Fibroblast of skin of back (primary cell): ENCODE results near the gene RRAS2.
"Not testable (repeated sequence)": the region's sequence is repeated elsewhere in the genome, so short reads cannot be mapped to it uniquely, and the experiment has no call there.

Experiments
- DNase-seq: peaks from one replicate; pipeline ENCODE4 v3.0.0-alpha.2; 2013

The RRAS2 gene

GRCh38 chr11:14371249-14371648, 12.3 kb upstream of the RRAS2 start:
- no peak for DNase-seq

DNA sequence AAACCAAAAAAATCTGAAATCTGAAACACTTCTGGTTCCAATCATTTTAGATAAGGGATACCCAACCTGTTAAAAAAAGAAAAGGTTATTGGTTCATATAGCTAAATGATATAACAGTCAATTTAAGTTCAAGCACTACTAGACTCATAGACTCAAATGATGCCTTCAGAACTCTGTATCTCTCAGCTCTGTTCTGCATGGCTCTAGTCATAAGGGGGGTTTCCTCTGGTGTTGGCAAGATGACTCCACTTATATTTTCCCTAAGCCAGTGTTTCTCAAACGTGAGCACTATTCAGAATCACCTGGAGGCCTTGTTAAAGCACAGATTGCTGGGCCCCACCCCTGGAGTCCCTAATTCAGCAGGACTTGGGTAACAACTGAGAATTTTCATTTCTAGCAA, 11.5 kb upstream of the RRAS2 start:
- DNase-seq: no peak

GRCh38 chr11:14369598-14369997, 10.6 kb upstream of the RRAS2 start:
- DNase-seq: no peak

- DNase-seq: no peak
These were observed 8.0 kb upstream of the RRAS2 start for GRCh38 chr11:14366936-14367335.

DNA sequence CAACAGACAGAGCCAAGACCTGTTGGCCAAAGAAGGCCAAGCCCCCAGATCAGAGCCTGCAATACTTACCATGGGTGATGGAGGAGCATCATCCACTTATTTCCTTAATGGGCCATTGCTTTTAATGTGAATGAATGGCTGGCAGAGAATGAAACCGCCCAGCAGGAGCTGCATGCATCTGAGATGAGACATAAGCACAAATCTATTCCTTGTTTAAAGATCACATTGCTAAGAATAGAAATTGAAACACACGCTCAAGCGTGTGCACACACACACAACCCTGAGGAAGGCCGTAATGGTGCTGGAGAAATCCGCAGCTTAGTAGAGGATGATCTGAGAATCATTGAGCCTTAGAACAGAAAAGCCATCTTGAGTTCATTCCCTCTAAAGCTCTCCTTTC, 5.3 kb upstream of the RRAS2 start:
- peak; percentile 60 for DNase-seq

DNA sequence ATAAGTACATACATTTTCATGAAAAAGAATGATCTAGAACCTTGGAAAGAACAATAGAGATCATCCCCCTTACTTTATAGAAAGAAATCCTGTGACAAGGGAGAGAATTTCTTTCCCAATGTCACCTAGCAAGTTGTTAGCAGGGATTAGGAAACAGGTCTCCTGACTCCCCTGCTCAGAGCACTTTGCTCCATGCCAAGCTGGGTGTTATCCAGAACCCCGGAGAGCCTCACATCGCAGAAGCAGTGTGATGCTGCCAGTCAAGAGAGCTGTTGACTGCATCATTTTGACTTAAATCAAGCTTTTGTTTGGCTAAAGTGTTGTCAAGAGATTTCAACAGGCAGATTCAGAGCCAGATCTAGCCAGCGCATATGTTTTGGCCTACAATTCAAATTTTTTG, 3.6 kb upstream of the RRAS2 start:
- no peak for DNase-seq

- DNase-seq: no peak
These were observed 3.0 kb upstream of the RRAS2 start for GRCh38 chr11:14361951-14362350.

- DNase-seq: no peak
These were observed 2.0 kb upstream of the RRAS2 start for GRCh38 chr11:14360976-14361375.

DNA sequence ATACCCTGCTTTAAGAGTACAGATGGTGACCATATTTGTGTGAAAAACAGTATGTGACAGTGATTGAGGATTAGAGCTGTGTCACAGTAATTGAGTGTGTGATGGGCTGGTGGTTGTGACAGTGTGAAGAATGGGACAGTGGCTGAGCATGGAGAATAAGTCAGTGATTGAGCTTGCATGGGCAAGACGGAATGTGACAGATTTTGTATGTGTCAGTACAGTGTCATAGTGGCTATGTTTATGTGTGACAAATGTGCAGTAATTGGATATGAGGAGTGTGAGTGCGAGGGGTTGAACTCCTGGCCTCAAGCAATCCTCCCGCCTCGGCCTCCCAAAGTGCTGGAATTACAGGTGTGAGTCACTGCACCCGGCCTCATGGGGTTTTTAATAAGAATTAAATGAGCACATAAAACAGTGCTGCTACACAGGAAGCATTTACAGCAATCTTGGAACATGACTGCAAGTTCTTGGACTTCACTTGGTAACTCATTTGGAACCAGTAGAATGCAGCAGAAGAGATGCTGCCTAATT, 583 bp upstream of the RRAS2 start:
- DNase-seq: peak; percentile 65

- peak; percentile 83 for DNase-seq
These were observed 878 bp downstream of the RRAS2 start for GRCh38 chr11:14357881-14358728.

- DNase-seq: no peak
These were observed 2.6 kb downstream of the RRAS2 start for GRCh38 chr11:14356342-14356741.

- not testable (repeated sequence) for DNase-seq
These were observed 4.4 kb downstream of the RRAS2 start for GRCh38 chr11:14354604-14355003.

GRCh38 chr11:14350716-14351238, 8.2 kb downstream of the RRAS2 start:
- DNase-seq: no peak

GRCh38 chr11:14350215-14350614, 8.8 kb downstream of the RRAS2 start:
- DNase-seq: no peak

- DNase-seq: no peak
These were observed 11.0 kb downstream of the RRAS2 start for GRCh38 chr11:14347991-14348390.

GRCh38 chr11:14347494-14347893, 11.5 kb downstream of the RRAS2 start:
- DNase-seq: no peak

GRCh38 chr11:14346303-14346955, 12.6 kb downstream of the RRAS2 start:
- peak; percentile 61 for DNase-seq

DNA sequence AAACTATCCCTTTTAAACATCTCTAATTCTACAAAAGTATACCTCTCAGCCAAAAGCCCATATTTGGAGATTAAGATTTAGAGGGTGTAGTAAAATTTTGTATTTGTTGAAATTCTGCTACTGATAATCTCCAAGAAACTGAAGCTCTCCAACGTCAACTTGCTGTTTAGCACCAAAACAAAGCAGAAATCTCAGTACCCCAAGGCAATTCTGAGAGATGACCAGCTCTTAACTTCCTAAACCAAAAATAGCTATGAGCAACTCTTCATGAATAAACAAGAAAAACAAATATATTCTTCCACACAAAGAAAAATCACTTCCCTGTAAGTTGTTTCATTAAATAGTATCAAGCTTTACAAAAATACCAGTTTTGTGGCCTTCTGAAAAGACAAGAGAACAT, 13.3 kb downstream of the RRAS2 start:
- DNase-seq: no peak

DNA sequence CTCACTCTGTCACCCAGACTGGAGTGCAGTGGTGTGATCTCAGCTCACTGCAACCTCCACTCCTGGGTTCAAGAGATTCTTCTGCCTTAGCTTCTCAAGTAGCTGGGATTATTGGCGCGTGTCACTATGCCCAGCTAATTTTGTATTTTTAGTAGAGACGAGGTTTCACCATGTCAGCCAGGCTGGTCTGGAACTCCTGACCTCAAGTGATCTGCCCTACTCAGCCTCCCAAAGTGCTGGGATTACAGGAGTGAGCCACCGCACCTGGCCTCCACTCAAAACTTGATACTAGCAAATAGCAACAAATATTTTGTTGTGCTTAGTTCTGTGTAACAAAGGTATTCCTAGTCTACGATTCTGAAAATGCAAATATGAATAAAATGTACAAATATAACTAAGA, 14.0 kb downstream of the RRAS2 start:
- not testable (repeated sequence) for DNase-seq

GRCh38 chr11:14342906-14343305, 16.1 kb downstream of the RRAS2 start:
- peak; percentile 58 for DNase-seq

GRCh38 chr11:14341968-14342367, 17.0 kb downstream of the RRAS2 start:
- DNase-seq: no peak

GRCh38 chr11:14340721-14341120, 18.3 kb downstream of the RRAS2 start:
- DNase-seq: peak; percentile 52

- DNase-seq: no peak
These were observed 19.6 kb downstream of the RRAS2 start for GRCh38 chr11:14339356-14339755.
